Measurements from ENCODE around the gene UBE2F. TPM values are rescaled to one million over a fixed set of nuclear protein-coding genes. Genes with fewer than 3 reads are reported as not detected.

The UBE2F gene
- total RNA-seq, 1 donor from 2014 or later = 62.3 TPM

DNA sequence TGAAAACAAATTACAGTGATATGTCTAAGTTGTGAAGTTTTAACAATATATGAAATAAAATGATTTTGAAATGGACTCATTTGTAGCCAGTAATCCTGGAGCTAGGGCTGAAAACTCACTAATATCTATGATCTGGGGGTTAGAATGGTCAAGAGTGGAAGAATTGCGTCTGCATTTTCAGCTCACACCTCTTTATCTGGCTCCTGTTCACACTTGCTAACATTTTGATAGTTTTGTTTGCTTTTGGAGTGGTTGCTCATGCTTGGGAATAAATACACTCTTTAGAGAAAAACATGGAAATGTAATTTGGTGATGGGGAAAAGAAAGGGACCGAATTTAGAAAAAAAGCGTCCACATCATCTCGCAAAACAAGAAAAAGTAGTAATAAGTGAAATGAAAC is 30.7 kb downstream of the UBE2F start:
- no peak overlapping the region for H3K4me3 ChIP-seq (ENCODE audit: low read depth, low read length)
- no peaks in the 10 kb centered on the region for H3K36me3 ChIP-seq (ENCODE audit: control insufficient read depth, insufficient read depth, low read length)
- no peak for DNase-seq (ENCODE audit: low read depth)
- H3K27me3 ChIP-seq (ENCODE audit: control insufficient read depth, insufficient read depth, low read length) = no peaks in the 10 kb centered on the region
- TF ChIP-seq, protein P1, sequence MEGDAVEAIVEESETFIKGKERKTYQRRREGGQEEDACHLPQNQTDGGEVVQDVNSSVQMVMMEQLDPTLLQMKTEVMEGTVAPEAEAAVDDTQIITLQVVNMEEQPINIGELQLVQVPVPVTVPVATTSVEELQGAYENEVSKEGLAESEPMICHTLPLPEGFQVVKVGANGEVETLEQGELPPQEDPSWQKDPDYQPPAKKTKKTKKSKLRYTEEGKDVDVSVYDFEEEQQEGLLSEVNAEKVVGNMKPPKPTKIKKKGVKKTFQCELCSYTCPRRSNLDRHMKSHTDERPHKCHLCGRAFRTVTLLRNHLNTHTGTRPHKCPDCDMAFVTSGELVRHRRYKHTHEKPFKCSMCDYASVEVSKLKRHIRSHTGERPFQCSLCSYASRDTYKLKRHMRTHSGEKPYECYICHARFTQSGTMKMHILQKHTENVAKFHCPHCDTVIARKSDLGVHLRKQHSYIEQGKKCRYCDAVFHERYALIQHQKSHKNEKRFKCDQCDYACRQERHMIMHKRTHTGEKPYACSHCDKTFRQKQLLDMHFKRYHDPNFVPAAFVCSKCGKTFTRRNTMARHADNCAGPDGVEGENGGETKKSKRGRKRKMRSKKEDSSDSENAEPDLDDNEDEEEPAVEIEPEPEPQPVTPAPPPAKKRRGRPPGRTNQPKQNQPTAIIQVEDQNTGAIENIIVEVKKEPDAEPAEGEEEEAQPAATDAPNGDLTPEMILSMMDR (IDR thresholded peaks at IDR 0.05; ENCODE audit: insufficient read depth, low read length, poor library complexity, severe bottlenecking) = no peak

DNA sequence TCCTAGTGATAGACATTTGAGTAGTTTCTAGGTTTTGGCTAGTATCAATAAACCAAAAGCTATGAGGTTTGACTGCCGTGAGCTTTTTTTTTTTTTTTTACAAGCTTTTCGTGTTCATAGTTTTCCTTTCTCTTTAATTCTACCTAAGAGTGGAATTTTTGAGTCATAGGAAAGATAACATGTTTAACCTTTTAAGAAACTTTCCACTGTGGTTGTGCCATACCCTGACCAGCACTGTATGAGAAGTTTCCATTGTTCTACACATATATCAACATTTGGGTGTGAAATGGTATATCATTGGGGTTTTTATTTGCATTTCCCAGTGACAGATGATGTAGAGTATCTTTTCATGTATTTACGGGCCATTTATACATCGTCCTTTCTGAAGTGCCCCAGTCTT is 31.7 kb downstream of the UBE2F start:
- DNase-seq (ENCODE audit: low read depth) = no peak
- H3K36me3 ChIP-seq (ENCODE audit: control insufficient read depth, insufficient read depth, low read length) = no peaks in the 10 kb centered on the region
- TF ChIP-seq, protein P1 (IDR thresholded peaks at IDR 0.05; ENCODE audit: insufficient read depth, low read length, poor library complexity, severe bottlenecking) = no peak
- H3K4me3 ChIP-seq (ENCODE audit: low read depth, low read length) = no peak overlapping the region
- no peaks in the 10 kb centered on the region for H3K27me3 ChIP-seq (ENCODE audit: control insufficient read depth, insufficient read depth, low read length)

DNA sequence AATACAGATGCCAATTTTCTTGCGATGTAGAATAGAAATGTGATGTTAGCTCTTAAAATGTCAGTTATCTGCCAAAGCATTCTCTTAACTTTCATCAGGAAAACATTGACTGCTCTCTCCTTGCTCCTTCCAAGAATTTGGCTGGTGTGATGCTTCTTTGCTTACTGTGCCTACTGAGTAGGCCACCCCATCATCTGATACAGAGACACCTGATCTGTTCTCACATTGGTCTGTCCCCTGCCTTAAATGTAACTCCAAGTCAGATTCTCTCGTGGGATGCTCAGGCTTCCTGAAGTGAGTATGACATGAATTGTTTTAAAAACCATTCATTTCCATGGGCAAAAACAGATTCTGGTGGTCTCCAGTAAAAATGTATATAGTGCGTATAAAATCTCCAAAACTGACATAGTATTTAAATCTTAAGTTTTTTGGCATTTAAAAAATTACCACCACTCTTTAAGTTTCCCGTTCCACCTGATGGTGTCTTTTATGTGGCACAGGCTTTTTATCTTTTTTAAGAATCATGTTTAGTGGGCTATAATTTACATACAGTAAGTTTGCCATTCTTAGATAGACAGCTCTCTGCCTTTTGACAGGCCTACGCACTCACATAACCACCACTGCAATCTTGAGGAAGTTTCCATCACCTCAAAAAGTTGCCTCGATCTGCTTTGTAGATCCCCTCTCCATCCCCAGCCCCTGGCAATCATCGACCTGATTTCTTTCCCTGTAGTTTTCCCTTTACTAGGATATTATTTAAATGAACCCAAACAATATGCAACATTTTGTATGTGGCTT is 36.6 kb downstream of the UBE2F start:
- TF ChIP-seq, protein P1 (IDR thresholded peaks at IDR 0.05; ENCODE audit: insufficient read depth, low read length, poor library complexity, severe bottlenecking) = no peak
- no peak overlapping the region for H3K4me3 ChIP-seq (ENCODE audit: low read depth, low read length)
- no peaks in the 10 kb centered on the region for H3K36me3 ChIP-seq (ENCODE audit: control insufficient read depth, insufficient read depth, low read length)
- H3K27me3 ChIP-seq (ENCODE audit: control insufficient read depth, insufficient read depth, low read length) = no peaks in the 10 kb centered on the region
- no peak for DNase-seq (ENCODE audit: low read depth)

DNA sequence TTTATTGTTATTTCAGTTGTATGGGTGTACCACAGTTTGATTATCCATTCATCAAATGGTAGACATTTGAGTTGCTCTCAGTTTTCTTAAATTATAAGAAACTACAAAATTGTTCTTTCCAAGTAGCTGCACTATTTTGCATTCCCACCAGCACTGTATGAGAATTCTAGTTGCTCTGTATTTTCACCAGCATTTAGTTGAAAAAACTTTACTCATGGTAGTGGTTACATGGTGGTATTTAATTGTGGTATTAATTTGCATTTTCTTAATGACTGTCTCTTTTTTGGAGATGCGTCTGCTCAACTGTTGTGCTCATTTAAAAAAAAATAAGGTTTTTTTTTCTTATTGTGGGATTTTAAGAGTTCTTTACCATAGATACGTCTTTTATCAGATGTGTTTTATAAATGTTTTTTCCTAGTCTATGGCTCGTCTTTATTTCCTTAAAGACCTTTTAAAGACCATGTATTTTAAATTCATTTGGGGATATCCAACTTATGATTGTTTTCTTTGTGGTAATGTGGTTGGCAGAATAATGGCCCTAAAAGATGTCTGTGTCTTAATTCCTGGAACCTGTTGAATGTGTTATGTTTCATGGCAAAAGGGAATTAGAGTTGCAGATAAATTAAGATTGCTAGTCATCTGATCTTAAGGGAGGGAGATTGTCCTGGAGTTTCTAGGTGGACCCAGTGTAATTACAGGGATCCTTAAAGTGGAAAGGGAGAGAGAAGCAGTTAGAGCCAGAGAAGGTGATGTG is 37.4 kb downstream of the UBE2F start:
- Histone ChIP-seq H3K4me3 (ENCODE audit: low read depth, low read length) (no peak overlapping the region), H3K36me3 (ENCODE audit: control insufficient read depth, insufficient read depth, low read length) (no peaks in the 10 kb centered on the region), H3K27me3 (ENCODE audit: control insufficient read depth, insufficient read depth, low read length) (no peaks in the 10 kb centered on the region)
- TF ChIP-seq, protein P1 (IDR thresholded peaks at IDR 0.05; ENCODE audit: insufficient read depth, low read length, poor library complexity, severe bottlenecking) = no peak
- no peak for DNase-seq (ENCODE audit: low read depth)

DNA sequence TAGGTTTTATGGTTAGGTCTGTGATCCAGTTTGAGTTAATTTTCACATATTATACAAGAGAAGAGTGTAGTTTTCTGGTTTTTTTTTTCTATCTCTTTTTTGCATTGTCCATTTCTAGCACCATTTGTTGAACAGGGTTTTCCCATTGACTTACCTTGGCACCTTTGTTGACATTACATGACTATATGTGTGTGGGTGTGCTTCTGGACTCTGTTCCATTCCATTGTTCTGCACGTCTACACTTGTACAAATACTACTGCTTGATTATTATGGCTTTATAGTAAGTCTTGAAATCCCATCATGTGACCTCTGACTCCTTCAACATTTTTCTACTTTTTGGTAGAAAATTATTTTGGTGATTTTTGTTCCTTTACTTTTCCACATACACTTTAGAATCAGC is 38.7 kb downstream of the UBE2F start:
- DNase-seq (ENCODE audit: low read depth) = no peak
- Histone ChIP-seq H3K27me3 (ENCODE audit: control insufficient read depth, insufficient read depth, low read length) (no peaks in the 10 kb centered on the region), H3K4me3 (ENCODE audit: low read depth, low read length) (no peak overlapping the region), H3K36me3 (ENCODE audit: control insufficient read depth, insufficient read depth, low read length) (no peaks in the 10 kb centered on the region)
- TF ChIP-seq, protein P1 (IDR thresholded peaks at IDR 0.05; ENCODE audit: insufficient read depth, low read length, poor library complexity, severe bottlenecking) = no peak
